Uterus (tissue), 2 donors: ENCODE results near the gene ADAMTS9.

Experiments
- CTCF ChIP-seq, 4 experiments: fragments of 200-600 bp in 2 of 4; fragments of 450-650 bp in 2 of 4; sonication (generic) in 2 of 4; IDR thresholded peaks; one replicate each; pipeline ENCODE4 v1.5.1; 2016 to 2019; ENCODE audit warnings: antibody characterized with exemption in 4 of 4, mild to moderate bottlenecking in 2 of 4, moderate library complexity in 1 of 4
- POLR2A ChIP-seq, 2 donors: fragments of 450-650 bp; IDR thresholded peaks; one replicate each; pipeline ENCODE4 v1.6.1; 2016; ENCODE audit warnings: antibody characterized with exemption in 2 of 2, mild to moderate bottlenecking in 1 of 2, moderate library complexity in 1 of 2

- TF ChIP-seq CTCF (IDR thresholded peaks at IDR 0.05) (no peak), POLR2A (IDR thresholded peaks at IDR 0.05) (no peak)
Observed at GRCh38 chr3:64650096-64650622, 37.6 kb downstream of the ADAMTS9 start.
